Left kidney (tissue), 2 donors: Measurements from ENCODE around the gene ZMIZ1. TPM values are rescaled to one million over a fixed set of nuclear protein-coding genes. Genes with fewer than 3 reads are reported as not detected.

Experiments used
- DNase-seq: peaks from one replicate; pipeline ENCODE4 v3.0.0-alpha.2; 2013
- polyA plus RNA-seq: library from polyadenylated mRNA; unstranded; fragments of 120-200 nt; gene quantifications from one replicate; pipeline ENCODE4 v1.2.1, GENCODE V29; 2013; ENCODE audit not compliant: insufficient read length

ZMIZ1 gene
- polyA plus RNA-seq, 1 donor = 70.2 TPM

DNA sequence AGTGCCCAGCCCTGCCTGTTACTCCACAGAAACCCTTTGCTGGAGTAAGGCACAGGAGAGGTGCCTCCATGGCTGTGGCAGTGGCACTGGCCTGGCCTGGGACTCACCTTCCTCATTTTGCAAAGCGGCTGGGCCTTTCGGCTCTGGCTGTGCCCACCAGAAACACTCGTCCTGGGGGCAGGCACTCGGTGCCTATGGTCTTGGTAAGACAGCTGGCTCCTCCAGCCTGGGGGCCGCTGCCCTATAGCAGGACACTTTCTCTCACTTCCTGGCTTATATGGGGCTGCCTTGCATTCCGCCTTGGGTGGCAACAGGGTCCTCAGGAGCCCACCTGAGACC is 13.2 kb downstream of the ZMIZ1 start:
- no peak for DNase-seq

DNA sequence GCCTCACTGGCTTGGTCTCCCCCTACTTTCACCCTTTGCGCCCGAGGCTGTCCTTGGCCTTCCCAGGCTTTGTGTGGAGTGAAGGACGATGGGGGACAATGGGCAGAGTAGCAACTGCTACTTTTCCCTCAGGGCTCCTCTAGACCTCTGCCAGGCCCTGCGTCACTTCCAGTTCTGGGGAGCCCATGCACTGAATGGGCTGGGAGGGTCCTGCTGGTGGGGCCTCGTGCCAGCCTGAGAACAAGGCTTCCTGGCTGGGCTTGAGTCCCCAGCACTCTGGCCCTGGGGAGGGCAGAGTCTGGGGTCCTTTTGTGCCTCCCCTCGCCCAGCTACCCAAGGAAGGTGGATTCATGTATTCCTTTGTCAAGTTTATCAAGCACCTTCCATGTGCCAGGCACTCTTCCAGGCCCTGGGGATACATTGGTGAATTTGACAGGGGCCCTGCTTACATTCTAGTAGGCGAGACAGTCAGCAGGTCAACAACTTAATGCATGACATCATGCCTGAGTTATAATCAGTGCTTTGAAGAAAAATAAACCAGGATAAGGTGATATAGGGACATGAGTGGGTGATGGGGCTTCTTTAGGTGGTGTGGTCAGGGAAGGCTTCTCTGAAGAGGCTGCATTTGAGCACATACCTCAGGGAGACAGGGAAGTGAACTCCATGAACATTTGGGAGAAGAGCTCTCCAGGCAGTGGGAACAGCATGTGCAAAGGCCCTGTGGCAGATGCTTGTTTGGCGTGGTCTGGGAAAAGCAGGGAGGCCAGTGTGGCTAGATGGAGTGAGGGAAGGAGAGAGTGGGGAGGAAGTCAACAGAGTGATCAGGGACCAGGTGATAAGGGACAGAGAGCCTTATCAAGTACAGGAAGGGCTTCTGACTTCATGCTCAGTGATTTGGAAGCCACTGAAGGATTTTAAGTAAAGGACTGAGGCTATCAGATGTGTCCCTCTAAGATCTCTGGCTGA is 14.1 kb downstream of the ZMIZ1 start:
- DNase-seq = no peak

DNA sequence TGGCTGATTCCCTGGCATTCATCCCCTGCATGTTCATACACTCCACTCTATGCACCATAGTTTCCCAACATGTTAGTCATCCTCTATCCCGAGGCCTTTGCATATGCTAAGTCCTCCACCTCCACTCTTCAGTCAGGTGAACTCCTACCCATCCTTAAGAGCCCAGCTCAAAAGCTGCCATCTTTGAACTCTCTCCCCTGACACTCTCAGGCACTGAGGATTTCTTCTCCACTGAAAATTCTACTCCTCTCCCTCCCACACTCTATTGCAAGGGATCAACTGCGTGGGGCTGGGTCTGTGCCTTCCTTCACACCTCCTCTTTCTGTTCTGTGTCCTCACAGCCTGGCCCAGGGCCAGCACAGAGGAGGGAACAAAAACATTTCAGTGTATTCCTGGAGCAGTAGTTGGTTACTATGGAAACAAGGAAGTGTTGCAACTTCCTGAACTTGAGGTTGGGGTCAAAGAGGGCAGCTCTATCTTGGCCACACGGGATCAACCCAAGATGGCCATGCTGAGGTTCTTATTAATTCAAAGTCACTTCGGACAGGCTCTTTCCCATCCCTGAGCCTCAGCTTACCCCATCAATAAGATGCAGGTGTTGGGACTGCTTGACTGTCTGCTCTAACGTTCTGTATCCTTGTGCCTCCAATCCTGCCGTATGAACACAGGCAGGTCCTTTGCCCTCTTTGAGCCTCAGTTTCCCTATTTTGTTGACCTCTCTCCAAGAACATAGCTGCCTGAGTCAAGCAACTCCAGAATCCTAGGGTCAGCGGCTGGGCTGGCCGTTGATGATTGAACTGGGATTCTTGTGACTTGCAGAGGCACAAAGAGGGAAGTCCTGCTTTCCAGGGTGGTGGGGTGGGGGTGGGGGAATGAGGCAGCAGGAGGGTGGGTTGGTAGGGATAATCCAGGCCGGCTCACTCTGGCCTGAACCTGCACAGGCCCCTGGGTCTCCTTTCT is 15.5 kb downstream of the ZMIZ1 start:
- DNase-seq = peak; percentile 80

DNA sequence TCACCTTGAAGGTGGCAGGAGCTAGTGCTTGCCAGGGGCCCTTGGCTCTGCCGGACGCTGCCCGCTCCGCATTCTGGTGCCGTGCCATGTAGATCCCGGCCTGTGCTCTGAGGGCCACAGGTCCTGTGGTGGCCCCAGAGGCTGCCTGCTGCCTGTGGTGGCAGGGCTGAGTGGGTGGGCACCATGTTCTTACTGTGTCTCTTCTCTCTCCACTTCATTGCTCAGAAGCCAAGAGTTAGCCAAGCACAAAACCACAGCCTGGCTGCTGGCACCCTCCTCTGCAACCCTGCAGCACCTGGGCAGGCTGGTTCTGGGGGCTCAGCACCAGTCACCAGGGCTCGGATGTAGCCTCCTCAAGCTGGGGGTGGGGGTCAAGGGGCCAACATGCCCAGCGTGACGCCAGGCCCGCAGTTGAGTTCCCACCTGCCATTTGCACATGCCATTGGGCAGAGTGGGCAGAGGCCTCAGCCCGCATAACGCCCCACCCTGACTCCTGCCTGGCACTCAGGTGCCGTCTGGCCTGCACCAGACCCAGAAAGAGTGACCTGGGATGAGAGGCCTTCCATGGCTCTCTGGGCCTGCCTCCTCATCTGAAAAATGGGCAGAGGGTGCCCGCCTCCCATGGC is 16.3 kb downstream of the ZMIZ1 start:
- no peak for DNase-seq

DNA sequence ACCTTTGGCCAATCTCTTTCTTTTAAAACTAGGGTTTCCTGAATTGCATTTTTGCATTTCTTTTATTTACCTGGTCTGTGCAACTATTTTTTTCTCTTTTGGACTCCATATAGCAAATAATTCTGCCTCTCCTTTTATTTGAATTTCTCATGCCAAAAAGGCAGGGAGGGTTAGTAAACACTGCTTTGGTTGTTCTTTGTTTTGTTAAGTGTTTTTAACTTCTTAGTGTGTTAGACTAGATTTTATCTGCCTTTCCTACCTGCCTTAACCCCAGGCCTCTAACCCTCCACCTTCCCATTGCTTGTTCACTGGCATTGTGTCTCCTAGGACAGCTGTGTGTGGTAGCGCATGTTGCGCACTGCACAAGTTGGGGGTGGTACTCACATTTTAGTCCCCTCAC is 18.1 kb downstream of the ZMIZ1 start:
- DNase-seq = no peak

DNA sequence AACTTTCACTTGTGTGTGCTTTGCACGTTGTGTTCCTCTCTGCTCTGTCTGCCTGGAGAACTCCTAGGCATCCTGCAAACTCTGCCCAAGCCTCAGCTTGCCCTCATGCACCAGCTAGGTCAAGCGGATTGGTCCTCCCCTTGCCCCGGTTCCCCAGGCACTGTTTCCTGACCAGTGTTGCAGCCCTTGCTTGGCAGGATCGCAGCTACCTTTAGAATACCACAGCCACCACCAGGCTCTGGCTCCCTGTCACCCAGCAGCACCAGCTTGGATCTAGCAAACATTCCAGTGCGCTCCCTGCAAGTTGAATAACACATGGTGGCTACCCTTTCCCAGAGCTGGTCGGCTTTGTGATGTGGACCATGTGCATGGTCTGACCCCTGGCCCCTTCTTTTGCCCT is 19.0 kb downstream of the ZMIZ1 start:
- no peak for DNase-seq

DNA sequence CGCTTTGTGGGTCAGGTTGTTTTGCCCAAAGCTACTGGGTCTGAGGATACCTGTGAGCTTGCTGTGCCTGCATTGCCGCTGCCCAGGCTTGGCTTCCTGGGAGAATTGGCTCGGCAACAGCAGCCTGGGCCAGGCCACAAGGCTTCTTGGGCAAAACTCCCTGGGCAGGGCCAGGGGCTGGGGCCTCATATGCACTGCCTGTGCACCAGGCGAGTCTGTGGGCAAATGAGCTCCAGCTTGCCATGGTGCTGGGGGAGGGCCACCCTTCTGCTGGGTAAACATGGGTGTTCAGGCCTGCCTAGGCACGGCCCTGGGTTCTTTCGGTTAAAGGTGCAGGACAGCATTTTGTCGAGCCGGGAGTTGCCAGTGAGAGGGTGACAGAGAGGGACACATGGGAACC is 19.4 kb downstream of the ZMIZ1 start:
- DNase-seq = no peak

DNA sequence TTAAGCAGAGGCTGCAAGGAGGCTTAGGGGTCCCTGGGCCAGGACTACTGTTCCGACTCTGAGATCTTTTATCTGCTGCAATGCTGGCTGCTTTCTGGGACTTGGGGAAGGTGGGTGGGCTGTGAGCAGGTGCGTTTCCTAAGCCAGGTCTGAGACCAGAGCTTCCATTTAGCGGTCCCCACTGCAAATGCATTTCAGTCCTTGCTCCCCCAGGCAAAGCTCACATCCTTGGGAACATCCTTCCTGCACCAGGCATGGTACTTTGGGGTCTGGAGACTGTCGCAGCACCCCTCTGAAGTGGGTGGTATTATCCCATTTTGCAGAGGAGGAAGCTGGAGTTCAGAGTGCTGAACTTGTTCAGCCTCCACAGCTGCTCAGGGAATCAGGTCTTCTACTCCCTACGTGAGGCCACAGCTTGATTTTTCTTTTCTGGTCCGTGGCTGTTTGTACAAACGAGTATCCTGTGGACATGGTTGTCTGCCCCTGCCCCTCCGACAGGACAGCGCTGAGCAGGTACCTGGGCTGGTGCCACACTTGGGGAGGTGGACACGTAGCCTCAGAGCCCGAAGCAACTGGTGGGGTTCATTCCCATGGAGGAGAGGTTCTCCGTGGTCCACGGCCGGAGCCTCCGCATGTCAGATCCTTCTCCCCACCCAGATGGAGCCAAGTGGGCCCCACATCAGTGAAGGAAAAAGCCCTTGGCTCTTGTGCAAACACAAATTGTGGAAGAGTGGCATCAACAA is 20.0 kb downstream of the ZMIZ1 start:
- no peak for DNase-seq

DNA sequence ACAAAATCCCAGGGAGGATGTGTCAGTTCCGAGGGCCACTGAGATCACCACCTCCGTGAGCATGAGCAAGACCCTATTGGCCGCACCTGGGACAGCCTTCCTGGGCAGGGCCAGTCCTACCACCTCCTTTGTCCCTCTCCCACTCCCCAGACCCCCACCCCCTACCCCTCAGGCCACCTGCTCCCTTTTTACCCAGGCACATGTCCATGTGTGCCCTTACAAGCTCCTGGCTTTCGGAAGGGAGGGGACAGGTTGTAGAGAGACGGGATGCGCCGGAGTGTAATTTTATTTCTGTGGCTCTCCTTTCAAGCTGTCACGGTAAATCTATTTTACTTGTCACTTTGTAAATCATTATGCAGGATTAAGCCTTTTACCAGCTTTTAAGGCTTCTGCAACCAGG is 20.9 kb downstream of the ZMIZ1 start:
- no peak for DNase-seq

DNA sequence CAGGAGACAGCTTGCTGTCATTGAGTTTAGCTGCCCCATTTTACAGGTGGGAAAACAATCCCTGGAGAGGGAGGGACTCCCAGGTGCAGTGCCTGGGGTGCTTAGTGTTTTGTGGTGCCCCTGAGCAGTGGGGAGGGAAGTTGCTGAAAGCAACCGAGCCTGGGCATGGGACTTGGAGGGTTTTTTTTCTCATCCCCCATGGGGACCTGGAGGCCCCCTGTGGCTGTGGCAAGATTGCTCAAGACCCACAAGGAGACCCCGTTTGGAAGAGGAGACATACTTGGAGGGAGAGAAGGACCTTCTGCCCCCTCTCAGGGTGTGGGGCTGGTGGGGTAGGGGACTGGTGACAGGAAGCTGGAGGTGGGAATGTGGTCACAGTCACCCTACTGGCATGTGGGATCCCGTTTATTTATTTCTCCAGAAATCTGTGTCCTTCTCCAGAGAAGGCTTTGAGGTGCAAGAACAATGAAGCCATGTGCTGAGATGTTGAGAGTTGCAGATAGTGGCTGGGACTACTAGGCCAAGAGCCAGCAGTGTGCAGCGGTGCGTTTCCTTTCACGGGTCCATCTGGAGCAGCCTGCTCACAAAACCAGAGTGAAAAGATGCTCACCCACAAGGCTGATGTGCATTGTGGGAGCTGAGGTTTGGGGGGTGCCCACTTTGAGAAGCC is 21.5 kb downstream of the ZMIZ1 start:
- no peak for DNase-seq

DNA sequence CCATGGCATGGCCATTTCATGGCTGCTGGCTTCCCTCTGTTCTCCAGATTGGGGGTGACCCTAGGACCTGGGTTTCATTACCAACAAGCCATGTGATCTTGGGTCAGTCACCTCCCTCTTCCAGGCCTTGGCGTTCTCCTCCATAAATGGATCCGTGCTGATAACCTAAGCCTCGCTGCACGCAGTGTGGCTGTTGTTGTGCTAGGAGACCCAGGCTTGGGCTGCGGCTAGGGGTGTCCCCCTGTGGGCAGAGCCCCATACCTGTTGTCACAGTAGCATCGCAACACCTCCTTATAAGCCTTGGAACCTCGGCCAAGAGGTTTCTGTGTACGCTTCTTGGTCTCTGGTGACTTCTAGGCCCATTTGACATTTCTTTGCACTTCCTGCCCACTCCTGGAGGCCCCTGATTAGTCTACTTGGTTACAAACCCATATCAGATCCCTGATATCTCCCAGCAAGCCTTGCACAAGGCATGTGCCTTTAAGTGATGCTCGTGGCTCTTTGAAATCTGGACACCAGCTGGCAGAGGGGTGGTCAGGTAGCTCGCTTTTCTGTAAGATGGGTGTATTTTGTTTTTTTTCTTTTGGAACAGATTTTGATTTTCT is 23.6 kb downstream of the ZMIZ1 start:
- no peak for DNase-seq

DNA sequence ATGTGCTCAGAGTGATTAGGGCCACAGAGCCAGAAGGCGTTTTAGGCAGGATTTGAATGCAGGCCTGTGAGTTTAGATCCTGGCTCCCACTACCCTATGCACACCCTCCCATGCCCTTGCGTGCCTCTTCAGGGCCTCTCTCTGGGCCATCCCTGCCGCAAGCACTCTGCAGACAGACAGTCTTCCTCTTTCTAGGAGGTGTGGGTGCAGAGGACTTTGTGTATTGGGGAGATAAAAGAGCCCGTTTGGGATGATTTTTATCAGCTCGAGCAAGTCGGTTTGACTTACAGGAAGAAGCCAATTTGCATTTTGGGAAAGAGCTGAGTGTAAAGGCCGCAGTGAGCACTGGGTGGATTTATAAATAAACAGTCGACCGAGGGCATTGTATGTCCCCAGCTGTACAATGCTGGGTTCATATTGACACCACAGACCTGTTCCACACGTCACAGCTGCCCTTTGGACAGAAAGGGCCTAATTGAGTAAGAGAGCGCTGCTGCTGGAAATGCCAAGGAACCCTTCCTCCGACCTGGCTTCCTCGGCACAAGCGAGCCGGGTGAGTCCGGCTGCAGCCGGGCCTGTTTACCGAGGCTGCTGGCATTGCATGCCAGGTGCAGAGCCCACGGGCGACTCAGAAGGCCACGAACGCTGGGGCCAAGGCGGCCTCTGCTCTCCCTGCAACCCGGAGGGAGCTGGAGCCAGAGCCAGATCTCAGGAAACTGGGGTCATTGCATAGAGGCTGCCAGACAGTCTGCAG is 25.1 kb downstream of the ZMIZ1 start:
- no peak for DNase-seq

DNA sequence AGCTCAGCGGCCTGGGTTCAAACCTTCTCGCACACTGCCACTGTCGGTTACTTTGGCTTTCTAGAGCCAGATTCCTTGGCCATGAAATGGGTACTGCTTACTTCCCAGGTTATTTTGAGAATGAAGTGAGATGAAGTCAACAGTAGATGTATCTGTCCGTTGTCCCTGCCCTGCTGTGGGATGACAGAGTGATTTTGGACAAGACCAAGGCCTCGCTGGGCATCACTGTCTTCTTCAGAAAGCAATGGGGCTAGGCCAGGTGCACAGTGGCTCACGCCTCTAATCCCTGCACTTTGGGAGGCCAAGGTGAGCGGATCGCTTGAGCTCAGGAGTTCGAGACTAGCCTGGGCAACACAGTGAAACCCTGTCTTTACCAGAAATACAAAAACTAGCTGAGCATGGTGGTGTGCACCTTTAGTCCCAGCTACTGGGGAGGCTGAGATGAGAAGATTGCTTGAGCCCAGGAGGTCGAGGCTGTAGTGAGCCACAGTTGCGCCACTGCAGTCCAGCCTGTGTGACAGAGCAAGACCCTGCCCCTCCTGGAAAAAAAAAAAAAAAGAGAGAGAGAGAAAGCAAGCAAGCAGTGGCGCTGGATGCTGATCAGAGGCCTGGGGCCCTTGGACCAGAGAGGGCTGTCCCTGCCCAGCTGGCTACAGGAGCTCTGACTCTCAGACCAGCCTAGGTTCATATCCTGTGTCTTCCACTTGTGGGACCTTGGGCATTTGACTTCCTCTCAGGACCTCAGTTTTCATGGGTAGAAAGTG is 25.8 kb downstream of the ZMIZ1 start:
- no peak for DNase-seq

DNA sequence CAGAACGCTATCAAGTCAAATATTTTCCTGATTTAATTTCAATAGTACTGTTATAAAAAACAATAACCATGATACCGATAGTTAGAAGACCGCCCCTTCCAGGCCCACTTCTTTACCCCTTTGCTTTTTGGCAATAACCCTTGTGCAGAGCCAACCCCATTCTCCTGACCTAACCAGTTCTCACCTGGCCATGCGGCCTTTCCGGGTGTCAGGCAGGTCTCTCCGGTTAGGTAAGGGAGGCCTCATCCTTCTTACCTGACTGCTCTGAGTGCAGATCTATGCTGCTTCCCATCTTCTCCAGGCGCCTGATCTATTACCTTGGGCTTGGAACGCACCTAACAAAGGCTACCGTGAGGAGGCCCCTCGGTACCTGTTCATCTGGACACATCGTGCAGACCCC is 26.6 kb downstream of the ZMIZ1 start:
- no peak for DNase-seq

DNA sequence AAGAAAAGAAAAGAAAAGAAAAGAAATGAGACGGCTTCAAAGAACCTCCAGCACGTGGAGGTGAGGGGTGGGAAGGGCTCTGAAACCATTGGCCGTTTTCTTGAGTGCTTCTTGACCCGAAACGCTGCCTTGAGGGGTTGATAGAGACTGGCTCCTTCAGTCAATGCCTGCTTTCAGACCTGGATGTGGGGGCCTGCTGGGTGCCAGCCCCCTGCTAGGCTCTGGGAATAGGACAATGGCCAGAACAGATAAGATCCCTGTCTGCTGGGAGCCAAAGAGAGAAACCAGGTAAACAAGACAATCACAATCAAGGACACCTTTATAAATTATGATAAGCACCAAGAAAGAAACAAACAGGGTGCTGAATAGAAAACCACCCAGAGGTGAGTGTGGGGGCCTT is 27.7 kb downstream of the ZMIZ1 start:
- no peak for DNase-seq

DNA sequence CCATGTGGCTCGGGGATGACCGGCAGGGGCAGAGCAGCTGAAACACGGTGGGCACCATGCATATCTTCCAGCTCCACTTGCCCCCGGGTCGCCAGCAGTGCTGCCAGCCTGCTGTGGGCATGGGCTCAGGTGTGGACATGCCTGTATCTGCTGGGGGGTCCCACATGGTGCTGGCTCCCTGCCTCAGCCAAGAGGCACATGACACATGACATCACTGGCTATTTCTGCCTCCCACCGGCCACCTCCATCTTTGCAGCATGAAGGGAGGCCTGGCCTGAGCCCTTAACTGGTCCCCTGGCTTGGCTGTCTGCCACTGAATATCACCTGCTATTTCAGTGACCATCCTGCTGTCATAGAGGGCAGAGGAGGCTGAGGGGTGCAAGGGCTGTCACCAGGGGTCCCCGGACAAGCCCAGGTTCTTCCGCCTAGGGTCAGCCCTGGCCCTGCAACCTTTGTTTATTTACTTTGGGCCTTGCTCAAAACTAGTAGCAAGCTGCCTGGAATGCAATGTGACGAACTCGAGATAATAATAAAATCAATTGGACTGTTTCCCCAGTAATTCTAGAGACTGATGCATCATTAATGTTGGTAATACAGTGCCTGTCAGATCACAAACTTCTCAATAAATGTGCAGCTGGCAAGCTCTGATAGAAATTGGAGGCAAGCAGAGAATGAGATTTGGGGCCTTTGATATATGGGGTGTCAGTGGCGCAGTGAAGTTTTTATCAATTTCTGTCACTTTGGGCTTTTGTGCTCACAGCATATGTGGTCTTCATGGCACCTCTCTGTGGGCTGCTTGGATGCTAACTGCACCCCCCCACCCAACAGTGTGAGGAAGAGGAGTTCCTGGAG is 28.5 kb downstream of the ZMIZ1 start:
- DNase-seq = no peak

DNA sequence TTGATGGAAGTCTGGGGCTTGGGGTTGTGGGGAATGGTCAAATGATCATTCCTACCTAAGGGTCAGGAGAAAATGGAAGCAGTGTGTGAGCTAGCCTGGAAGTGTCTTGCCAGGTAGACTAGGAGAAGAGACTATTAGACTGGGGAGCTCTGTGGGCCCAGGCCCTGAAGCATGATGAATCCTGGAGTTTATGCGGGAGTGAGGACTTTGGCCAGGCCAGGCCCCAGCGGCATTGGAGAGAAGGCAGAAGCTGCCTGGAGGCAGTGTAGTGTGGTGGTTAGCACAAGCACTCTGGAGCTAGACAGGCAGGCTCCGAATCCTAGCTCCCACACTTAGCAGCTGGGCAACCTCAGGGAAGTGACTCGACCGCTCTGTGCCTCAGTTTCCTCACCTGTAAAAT is 29.3 kb downstream of the ZMIZ1 start:
- no peak for DNase-seq

DNA sequence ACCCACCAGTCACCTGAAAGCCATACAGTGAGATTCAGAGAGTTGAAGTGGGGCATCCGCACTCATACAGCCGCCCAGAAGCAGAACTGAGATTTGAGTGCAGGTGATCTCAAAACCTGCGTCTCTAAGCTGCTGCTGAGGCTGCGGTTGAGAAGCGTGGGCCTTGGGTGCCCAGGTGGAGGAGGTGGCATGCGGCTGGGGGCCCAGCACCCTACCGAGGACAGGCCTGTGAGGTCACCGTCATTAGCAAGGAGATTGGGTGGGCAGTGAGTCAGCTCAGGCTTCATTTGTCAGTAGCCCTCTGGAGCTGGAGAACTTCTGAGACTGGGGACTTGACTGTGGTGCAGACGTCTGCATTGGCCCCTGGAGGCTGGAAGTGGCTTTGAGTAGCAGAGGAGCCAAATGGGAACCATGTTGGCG is 29.8 kb downstream of the ZMIZ1 start:
- DNase-seq = no peak
